Mucosa of gallbladder (tissue), 1 donor: ENCODE results near the gene SCD5. TPM values are rescaled to one million over a fixed set of nuclear protein-coding genes. Genes with fewer than 3 reads are reported as not detected.

Experiments
- DNase-seq: peaks from one replicate; pipeline ENCODE4 v3.0.0-alpha.2; 2020; ENCODE audit warnings: low spot score
- total RNA-seq: library from RNA; stranded (reverse); gene quantifications from one replicate; pipeline ENCODE4 v1.2.1, GENCODE V29; 2021
- donor health status: DM: no; HTN: no; CAD: no.

Gene SCD5
- total RNA-seq, 1 donor from 2014 or later, result 22.9 TPM

- DNase-seq, result no peak
Measured at GRCh38 chr4:82589756-82590155, 208.8 kb downstream of the SCD5 start.

- no peak for DNase-seq
Measured at GRCh38 chr4:82588771-82589270, 209.8 kb downstream of the SCD5 start.

DNA sequence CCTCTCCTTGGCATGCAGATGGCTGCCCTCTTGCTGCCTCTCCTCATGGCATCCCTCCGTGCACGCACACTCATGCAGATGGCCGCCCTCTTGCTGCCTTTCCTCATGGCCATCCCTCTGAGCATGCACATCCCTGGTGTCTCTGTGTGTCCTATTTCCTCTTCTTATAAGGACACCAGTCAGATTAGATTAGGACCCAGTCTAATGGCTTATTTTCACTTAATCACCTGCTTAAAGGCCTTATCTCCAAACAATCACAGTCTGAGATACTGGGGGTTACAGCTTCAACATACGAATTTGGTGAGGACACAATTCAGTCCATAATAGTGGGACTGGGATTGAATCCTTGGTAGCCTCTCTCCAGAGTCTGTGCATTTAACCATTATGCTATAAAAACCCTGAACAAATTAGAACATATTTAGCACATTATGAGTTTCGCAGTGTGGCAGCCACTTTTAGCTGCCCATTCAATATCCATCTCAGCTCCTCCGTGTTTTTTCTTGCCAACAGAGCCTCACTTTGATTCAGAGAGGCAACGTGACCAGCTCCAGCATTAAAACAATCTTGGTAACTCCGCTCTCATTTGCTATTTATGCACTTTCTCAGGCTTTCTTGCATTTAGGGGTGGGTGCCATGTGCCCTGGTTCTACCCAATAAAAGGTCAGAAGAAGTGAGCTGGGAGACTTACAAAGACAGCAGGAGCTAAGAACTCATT, 210.6 kb downstream of the SCD5 start:
- no peak for DNase-seq

GRCh38 chr4:82585690-82586435, 212.7 kb downstream of the SCD5 start:
- no peak for DNase-seq

DNA sequence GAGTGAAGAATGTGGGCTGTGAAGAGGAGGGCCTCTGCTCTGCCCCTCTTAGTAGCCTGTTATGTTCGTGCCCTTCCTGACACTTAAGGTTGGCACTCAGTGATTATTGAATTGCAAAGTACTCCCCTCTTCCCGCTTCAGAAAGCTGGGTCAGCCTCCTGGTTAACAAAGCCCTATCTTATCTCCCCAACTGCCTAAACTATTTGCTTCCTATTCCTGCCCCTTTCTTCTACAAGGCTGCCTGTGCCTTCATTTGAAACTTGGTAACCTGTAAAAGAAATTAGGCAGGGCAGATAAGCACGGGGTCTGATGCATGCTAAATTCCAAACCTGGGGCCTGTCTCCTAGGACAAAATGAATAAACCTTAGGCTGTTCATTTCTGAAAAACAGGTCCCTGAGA, 213.7 kb downstream of the SCD5 start:
- DNase-seq, result no peak

DNA sequence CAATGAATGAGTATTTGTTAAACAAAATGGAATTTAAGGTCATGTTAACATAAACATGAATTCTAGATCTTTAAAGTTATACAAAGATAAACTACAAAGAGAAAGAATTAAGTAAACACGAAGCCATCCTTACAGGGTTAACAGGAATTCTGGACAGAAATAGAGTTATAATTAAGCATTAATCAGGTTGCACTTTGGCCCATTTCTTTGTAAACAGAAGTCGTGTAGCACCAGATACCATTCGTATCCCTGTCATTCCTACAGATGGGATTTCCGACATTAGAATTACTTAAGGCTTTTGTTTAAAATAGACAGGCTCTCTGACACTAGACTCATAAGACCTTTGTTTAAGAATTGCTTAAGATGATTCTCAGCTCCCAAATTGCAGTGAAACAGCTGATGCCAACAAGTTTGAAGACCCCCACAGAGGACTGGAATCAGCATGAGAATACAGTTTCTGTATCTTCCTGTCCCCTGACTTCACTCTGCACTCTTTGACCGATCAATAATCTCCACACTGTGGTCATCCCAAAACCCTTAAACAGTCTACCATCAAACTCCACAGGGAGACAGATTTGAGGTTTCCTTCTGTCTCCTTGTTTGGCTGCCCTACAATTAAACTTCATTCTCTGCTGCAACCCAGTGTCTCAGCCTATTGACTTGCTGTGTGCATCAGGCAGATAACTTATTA, 214.6 kb downstream of the SCD5 start:
- no peak for DNase-seq

GRCh38 chr4:82579932-82580331, 218.7 kb downstream of the SCD5 start:
- no peak for DNase-seq

Other genes with a start within 250 kb of the SCD5 start
- 8.8 TPM for gene TMEM150C, start 236.8 kb downstream of the SCD5 start, total RNA-seq
- gene SEC31A, start 92.4 kb upstream of the SCD5 start, total RNA-seq, result 227 TPM
- 2.8 TPM for gene THAP9, start 101.9 kb upstream of the SCD5 start, total RNA-seq
- gene LIN54, start 212.0 kb upstream of the SCD5 start, total RNA-seq, result 11.5 TPM
- gene COPS4, start 236.4 kb upstream of the SCD5 start, total RNA-seq, result 31.5 TPM